GM19324 (cell line): Measurements from ENCODE around the gene SIGLEC10.
"Not testable (repeated sequence)": the region's sequence is repeated elsewhere in the genome, so short reads cannot be mapped to it uniquely, and the experiment has no call there.

ENCODE experiments used
- ATAC-seq: cut with Tn5 transposase; IDR thresholded peaks from one replicate; pipeline ENCODE4 v1.9.1; 2021; ENCODE audit warnings: mild to moderate bottlenecking, moderate library complexity; ENCODE audit not compliant: unreplicated experiment, low FRiP score

SIGLEC10 gene

DNA sequence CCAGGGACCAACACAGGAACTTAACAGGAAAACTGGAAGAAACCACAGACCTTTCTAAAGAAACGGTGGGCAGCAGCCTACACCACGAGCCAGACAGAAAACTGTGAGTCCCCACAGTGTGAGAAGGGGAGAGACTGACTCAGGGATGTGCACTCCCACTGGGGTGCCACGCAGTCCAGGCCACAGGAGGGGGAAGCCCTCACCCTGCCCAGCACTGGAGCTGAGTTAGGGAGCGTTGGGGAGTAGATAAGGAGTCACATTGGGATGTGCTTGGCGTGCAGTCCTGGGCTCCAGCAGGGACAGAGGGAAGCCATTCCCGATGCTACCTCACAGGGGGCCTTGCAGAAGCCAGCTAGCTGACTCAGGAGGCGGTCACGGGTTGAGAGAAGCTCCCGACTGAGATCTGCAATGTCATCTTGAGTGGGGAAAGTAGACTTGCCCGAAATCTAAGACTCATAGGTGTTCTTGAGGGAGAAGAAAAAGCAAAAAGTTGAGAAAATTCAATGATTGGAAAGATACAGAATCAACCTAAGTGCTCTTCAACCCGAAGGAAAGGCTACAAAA is 23.5 kb upstream of the SIGLEC10 start:
- ATAC-seq: no peak

GRCh38 chr19:51440052-51440451 is 22.6 kb upstream of the SIGLEC10 start:
- ATAC-seq: no peak

DNA sequence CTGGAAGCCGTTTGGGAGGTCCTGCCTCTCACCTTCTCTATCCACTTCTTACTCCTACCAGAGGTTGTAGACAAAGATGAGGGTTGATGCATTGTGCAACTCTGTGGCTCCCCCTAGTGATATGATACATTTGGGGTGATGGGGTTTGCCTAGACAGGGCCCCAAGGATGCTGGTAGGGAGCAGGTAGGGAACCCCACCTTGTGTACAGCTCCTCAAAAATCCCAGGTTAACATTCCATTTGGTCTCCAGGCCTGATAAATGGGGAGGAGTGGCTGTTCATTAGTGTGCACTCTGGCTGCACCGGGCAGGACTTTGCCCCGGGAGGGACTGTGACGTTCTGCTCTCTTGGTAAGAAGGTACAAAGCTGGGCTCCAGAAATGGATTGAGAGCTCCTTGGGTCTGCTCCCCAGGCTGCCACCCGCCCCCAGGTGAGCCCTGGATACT is 21.6 kb upstream of the SIGLEC10 start:
- no peak for ATAC-seq

GRCh38 chr19:51434456-51434855 is 17.0 kb upstream of the SIGLEC10 start:
- ATAC-seq: no peak

GRCh38 chr19:51433043-51433442 is 15.6 kb upstream of the SIGLEC10 start:
- no peak for ATAC-seq

- ATAC-seq: no peak
Observed at GRCh38 chr19:51431124-51431523, 13.7 kb upstream of the SIGLEC10 start.

DNA sequence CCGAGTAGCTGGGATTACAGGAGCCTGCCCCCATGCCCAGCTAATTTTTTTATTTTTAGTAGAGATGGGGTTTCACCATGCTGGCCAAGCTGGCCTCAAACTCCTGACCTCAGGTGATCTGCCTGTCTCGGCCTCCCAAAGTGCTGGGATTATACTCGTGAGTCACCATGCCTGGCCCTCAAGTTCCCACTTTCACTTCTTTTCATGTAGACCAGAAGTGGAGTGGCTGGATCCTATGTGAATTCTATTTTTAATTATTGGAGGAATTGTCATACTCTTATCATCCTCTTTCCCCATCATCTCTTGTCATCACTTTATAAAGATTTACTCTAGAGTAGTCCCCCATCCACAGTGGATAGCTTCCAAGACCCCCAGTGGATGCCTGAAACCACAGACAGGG is 12.8 kb upstream of the SIGLEC10 start:
- ATAC-seq: no peak

DNA sequence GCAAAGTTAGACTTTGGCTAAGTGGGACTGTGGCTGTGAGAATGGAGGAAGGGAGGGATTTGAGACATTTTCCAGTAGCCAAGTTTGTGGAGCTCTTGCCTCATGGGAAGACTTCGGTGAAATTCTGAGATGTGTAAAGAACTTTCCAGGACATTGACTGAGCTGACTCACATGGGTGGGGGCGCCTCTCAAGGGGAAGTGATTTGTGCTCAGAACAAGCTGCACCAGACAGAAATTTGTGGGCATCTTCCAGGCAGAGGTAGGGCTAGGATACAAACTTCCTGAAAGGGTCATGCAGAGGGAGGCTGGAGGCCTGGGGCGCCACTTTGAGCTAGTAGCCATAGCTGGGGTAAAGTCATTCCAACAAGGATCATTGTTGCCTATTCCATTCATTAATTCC is 9.8 kb upstream of the SIGLEC10 start:
- ATAC-seq: no peak

DNA sequence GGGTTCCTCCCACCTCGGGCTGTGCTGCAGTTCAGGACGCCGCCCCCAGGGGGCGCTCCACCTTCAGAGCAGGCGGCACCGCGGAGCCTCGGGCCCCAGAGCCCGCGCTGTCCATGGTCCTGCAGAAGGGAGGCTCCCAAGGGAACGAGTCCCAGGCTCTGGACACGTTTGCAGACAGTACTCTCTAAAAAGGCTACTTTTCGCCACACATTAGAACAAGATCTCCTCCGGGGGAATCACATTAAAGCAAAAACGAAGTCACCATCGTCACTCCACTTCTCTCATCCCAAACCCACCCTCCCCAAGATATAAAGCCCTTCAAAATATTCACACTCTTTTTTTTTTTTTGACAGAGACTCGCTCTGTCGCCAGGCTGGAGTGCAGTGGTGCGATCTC is 4.6 kb upstream of the SIGLEC10 start:
- ATAC-seq: no peak

- no peak for ATAC-seq
Observed at GRCh38 chr19:51421229-51422052, 4.0 kb upstream of the SIGLEC10 start.

GRCh38 chr19:51420511-51420910 is 3.1 kb upstream of the SIGLEC10 start:
- ATAC-seq: not testable (repeated sequence)

- ATAC-seq: no peak
Observed at GRCh38 chr19:51418707-51419106, 1.3 kb upstream of the SIGLEC10 start.

- no peak for ATAC-seq
Observed at GRCh38 chr19:51417810-51418157, 342 bp upstream of the SIGLEC10 start.

- not testable (repeated sequence) for ATAC-seq
Observed at GRCh38 chr19:51416422-51416821, 1.0 kb downstream of the SIGLEC10 start.

DNA sequence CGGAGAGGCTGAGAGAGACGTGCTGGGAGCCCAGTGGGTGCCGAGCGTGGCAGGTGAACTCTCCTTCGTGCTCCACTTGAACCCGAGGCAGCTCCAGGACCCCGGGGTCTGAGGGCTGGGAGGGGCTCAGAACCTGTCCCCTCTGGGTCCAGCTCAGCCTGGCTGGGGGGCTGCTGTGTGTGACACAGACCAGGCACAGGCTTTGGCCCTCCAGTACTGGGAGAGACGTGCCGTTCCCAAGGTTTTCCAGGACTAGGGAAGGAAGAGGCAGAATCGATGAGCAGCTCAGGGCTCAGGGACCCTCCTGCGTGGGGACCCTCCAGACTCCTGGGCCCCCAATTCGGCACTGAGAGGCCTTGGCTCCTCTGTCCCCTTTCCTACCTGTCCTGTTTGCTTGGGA is 2.3 kb downstream of the SIGLEC10 start:
- ATAC-seq: no peak

DNA sequence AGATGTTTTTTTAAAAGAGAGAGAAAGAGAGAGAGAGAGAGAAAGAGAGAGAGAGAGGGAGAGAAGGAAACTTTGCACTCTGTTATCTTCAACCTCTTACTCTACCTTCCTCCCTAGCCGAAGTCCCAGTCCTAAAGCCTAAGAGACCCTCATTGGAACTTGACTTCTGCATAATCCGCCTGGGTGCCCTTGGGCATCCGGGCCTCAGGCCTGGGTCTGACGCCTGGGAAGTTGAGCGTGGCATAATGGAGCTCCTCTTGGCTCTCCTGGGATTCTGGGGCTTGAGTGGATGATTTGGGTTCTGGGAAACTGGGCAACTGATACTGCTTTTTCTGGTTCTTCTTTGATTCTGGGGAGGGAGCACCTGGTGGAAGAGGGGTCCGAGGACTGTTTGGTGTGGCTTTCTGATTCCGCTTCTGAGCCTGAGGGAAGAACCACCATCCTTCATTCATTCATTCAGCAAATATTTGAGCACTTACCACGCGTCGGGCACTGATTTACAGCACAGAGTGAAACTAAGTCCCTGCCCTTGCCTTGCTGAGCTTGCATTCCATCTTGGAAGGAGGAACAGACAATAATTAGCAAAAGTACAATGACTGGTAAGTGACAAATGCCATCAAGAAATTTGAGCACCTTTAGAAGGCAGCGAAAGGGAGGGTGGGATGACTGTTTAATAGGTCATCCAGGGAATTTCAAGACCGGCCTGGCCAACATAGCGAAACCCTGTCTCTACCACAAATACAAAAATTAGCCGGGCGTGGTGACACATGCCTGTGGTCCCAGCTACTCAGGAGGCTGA is 6.3 kb downstream of the SIGLEC10 start:
- ATAC-seq: no peak

- no peak for ATAC-seq
Observed at GRCh38 chr19:51407511-51408131, 9.8 kb downstream of the SIGLEC10 start.

DNA sequence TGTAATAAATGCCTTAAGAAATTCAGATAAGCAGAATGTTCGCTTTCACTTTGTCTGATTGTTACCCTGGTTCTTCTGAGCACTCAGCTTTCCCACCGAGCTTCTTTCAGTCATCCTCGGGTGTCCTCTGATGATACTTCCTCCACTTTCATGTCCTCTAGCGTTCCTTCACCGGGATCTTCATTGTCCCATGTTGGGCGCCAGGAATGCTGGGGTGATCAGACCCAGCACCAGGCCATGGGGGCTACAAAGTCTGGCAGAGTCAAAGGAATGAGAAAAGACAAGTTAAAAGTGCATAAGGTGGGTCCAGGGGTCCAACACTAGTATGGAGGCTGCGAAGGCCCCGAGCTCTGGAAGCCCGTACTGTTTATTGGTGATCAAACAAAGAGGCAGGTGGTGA is 15.3 kb downstream of the SIGLEC10 start:
- ATAC-seq: no peak

GRCh38 chr19:51399936-51400335 is 17.5 kb downstream of the SIGLEC10 start:
- not testable (repeated sequence) for ATAC-seq

GRCh38 chr19:51399231-51399630 is 18.2 kb downstream of the SIGLEC10 start:
- no peak for ATAC-seq

DNA sequence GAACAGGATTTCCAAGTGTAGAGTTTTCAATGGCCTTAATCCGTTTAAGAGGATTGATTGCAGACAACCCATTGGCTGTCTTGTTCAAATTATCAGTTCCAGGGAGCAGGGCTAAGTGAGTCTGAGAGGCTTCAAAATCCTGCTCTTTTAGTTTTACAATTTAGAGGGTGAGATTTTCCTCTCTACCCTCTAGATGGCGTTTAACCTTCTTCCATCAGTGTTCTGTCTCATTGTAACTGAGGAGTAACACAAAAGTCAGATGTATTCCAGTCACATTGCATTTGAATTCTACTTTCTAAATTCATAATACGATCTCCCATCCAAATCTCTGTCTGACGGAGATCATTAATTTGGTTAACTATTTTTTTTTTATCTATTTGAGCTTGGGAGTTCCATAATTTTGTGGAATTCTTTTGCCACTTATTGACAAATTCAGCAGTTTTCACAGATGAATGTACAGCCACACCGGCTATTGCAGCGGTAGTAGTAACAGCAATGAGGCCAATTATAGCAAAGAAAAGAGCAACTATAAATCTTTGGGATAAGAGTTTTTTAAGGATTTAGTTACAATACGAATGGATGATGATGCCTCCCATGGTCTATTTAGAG is 19.2 kb downstream of the SIGLEC10 start:
- ATAC-seq: no peak
